OCI-LY7 (cell line): ENCODE results near the gene ZBTB39. TPM values are rescaled to one million over a fixed set of nuclear protein-coding genes. Genes with fewer than 3 reads are reported as not detected.
"Not testable (repeated sequence)": the region's sequence is repeated elsewhere in the genome, so short reads cannot be mapped to it uniquely, and the experiment has no call there.

Experiments used
- BruUV-seq: library from RNA; stranded (reverse); fragments of 400-500 nt; replicated peaks from 2 replicates; lab custom pipeline; 2021; lab: Mats Ljungman, UMichigan
- CTCF ChIA-PET: fragments of 300-600 bp; sonication (Branson Sonifier 250); formaldehyde crosslinking; loops from one replicate; lab custom pipeline; 2022; ENCODE audit warnings: antibody characterized with exemption; ENCODE audit not compliant: unreplicated experiment; lab: Charles Lee
- POLR2A ChIA-PET: fragments of 300-600 bp; sonication (Branson Sonifier 250); formaldehyde crosslinking; loops from one replicate; lab custom pipeline; 2022; ENCODE audit warnings: antibody characterized with exemption; lab: Charles Lee
- DNase-seq: peaks from one replicate; pipeline ENCODE4 v3.0.0-alpha.2; 2015; ENCODE audit warnings: low spot score
- H2AFZ ChIP-seq: fragments of 200-600 bp; sonication (generic), shearing (Covaris generic); 2 replicates; pipeline ENCODE4 v1.6.1; 2014; ENCODE audit warnings: mild to moderate bottlenecking, antibody characterized with exemption, low read length, moderate library complexity
- H3K27ac ChIP-seq: fragments of 200-600 bp; sonication (generic); 2 replicates; pipeline ENCODE4 v1.5.1; 2014; ENCODE audit warnings: mixed run types, low read depth, mild to moderate bottlenecking, moderate library complexity, low read length, inconsistent platforms; ENCODE audit not compliant: poor library complexity, severe bottlenecking
- H3K36me3 ChIP-seq: fragments of 200-600 bp; sonication (generic); 2 replicates; pipeline ENCODE4 v1.6.1; 2014; ENCODE audit warnings: mild to moderate bottlenecking, antibody characterized with exemption, low read length, moderate library complexity, mixed read lengths; ENCODE audit not compliant: insufficient read depth
- H3K4me1 ChIP-seq: fragments of 200-600 bp; sonication (generic); 2 replicates; pipeline ENCODE4 v1.5.1; 2014; ENCODE audit warnings: mild to moderate bottlenecking, low read length; ENCODE audit not compliant: insufficient read depth, poor library complexity, severe bottlenecking
- H3K4me2 ChIP-seq: fragments of 200-600 bp; sonication (generic); 2 replicates; pipeline ENCODE4 v1.6.1; 2014; ENCODE audit warnings: mild to moderate bottlenecking, low read length
- H3K4me3 ChIP-seq: fragments of 200-600 bp; sonication (generic); 2 replicates; pipeline ENCODE4 v1.5.1; 2014; ENCODE audit warnings: mild to moderate bottlenecking, low read depth, low read length; ENCODE audit not compliant: poor library complexity, severe bottlenecking
- H3K79me2 ChIP-seq: fragments of 200-600 bp; sonication (generic); 2 replicates; pipeline ENCODE4 v1.6.1; 2016; ENCODE audit warnings: low read depth, mild to moderate bottlenecking, low read length, moderate library complexity, mixed read lengths; ENCODE audit not compliant: insufficient read depth
- H3K9me2 ChIP-seq: fragments of 200-600 bp; sonication (generic); 2 replicates; pipeline ENCODE4 v1.6.1; 2016; ENCODE audit warnings: mild to moderate bottlenecking, low read length, mixed read lengths; ENCODE audit not compliant: insufficient read depth
- H3K9me3 ChIP-seq: fragments of 200-600 bp; sonication (generic); 2 replicates; pipeline ENCODE4 v1.6.1; 2014; ENCODE audit warnings: mild to moderate bottlenecking, mixed run types, low read length, mixed read lengths
- H4K20me1 ChIP-seq: fragments of 200-600 bp; sonication (generic); 2 replicates; pipeline ENCODE4 v1.6.1; 2014; ENCODE audit warnings: mild to moderate bottlenecking, antibody characterized with exemption, low read length, moderate library complexity, mixed read lengths; ENCODE audit not compliant: insufficient read depth
- CTCF ChIP-seq: fragments of 200-600 bp; sonication (generic); conservative IDR thresholded peaks from 2 replicates; pipeline ENCODE4 v1.5.1; 2014; ENCODE audit warnings: mild to moderate bottlenecking, antibody characterized with exemption, low read length, moderate library complexity, mixed read lengths
- EZH2phosphoT487 ChIP-seq: fragments of 200-600 bp; sonication (generic); IDR thresholded peaks from 2 replicates; pipeline ENCODE4 v1.6.1; 2018; ENCODE audit warnings: low read depth, borderline replicate concordance, mild to moderate bottlenecking, mixed run types, antibody characterized with exemption, low read length, moderate library complexity, mixed read lengths
- intact Hi-C: fragments of 100-400 bp; cut with micrococcal nuclease; formaldehyde crosslinking; loops from one replicate; pipeline ENCODE4 v1.10.0; 2022; ENCODE audit not compliant: unreplicated experiment
- total RNA-seq, 2 experiments: library from RNA; depleted of rRNA in 1 of 2; stranded (reverse); fragments of >200 nt in 1 of 2; shearing (Covaris generic) in 1 of 2; gene quantifications; 2 replicates each; pipeline ENCODE4 v1.2.3, GENCODE V29; 2014 to 2022

ZBTB39 gene
- total RNA-seq, 2 experiments from 2014 or later: 10.0 to 10.9 TPM

- TF ChIP-seq CTCF: no peak
- TF ChIP-seq EZH2phosphoT487: no peak
- no TSS peak for BruUV-seq
- Histone ChIP-seq H3K4me3 (no peak overlapping the region), H3K9me3 (no peaks in the 10 kb centered on the region), H2AFZ (no peak overlapping the region), H3K36me3 (no peaks in the 10 kb centered on the region), H3K4me1 (no peaks in the 10 kb centered on the region), H3K9me2 (no peaks in the 10 kb centered on the region), H3K79me2 (no peaks in the 10 kb centered on the region), H3K27ac (no peak overlapping the region), H4K20me1 (no peaks in the 10 kb centered on the region), H3K4me2 (no peak overlapping the region)
- ChIA-PET CTCF (no interaction called here), POLR2A (interaction anchor here (0.7 kb wide), 1 partner anchor 12 kb away, joined by 3 read pairs; no protein-coding TSS in a partner anchor)
- intact Hi-C loops: no loop called here
- no peak for DNase-seq
These were observed 13.8 kb upstream of the ZBTB39 start for GRCh38 chr12:57019983-57020719.

- ChIA-PET POLR2A (interaction anchor here (0.6 to 1.4 kb wide), 4 partner anchors 13 to 387 kb away, joined by 3 to 4 read pairs (median 3); partner anchors contain the start of gene NEMP1), CTCF (no interaction called here)
- no peak overlapping the region for H3K4me2 ChIP-seq
- no peaks in the 10 kb centered on the region for H3K79me2 ChIP-seq
- 0 out of 2 replicates have a peak overlapping the region, but pooled peaks have one; percentile 10 for H2AFZ ChIP-seq
- no peak overlapping the region for H3K4me3 ChIP-seq
- H3K9me2 ChIP-seq: no peaks in the 10 kb centered on the region
- BruUV-seq: no TSS peak
- intact Hi-C loops: no loop called here
- H3K9me3 ChIP-seq: no peaks in the 10 kb centered on the region
- no peak for DNase-seq
- H3K4me1 ChIP-seq: no peaks in the 10 kb centered on the region
- H3K27ac ChIP-seq: no peak overlapping the region
- no peaks in the 10 kb centered on the region for H4K20me1 ChIP-seq
- H3K36me3 ChIP-seq: no peaks in the 10 kb centered on the region
- no peak for TF ChIP-seq EZH2phosphoT487
- no peak for TF ChIP-seq CTCF
These were observed 12.6 kb upstream of the ZBTB39 start for GRCh38 chr12:57018906-57019305.

DNA sequence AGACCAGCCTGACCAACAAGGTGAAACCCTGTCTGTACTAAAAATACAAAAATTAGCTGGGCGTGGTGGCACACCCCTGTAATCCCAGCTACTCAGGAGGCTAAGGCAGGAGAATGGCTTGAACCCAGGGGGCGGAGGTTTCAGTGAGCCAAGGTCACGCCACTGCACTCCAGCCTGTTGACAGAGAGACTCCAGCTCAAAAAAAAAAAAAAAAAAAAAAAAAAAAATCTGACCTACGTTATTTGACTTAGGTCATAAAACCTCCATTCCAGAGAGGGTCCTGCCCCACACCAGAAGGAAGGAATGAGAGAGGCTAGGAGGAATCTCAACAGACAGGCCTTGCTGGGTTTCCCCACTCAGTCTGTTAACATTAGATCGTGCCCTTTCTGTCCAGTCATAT lies 12.0 kb upstream of the ZBTB39 start:
- intact Hi-C loops, DNase-seq: not testable (repeated sequence)

More for the DNA sequence above, 12.0 kb upstream of the ZBTB39 start:
- POLR2A ChIA-PET: interaction anchor here (0.6 to 1.4 kb wide), 7 partner anchors 13 to 301 kb away, joined by 3 to 5 read pairs (median 3); partner anchors contain the start of gene NEMP1
- H3K79me2 ChIP-seq, H3K4me3 ChIP-seq, BruUV-seq, H3K9me3 ChIP-seq, H3K4me1 ChIP-seq, H3K36me3 ChIP-seq, H3K4me2 ChIP-seq, H3K9me2 ChIP-seq, H3K27ac ChIP-seq, H2AFZ ChIP-seq, CTCF ChIA-PET, H4K20me1 ChIP-seq: not testable (repeated sequence)
